ENCODE results near the gene FAF1. TPM values are rescaled to one million over a fixed set of nuclear protein-coding genes. Genes with fewer than 3 reads are reported as not detected.
"Not testable (repeated sequence)": the region's sequence is repeated elsewhere in the genome, so short reads cannot be mapped to it uniquely, and the experiment has no call there.

FAF1 gene
- total RNA-seq, 4 donors from 2014 or later, result 72.0 to 107 (median 92.0) TPM

DNA sequence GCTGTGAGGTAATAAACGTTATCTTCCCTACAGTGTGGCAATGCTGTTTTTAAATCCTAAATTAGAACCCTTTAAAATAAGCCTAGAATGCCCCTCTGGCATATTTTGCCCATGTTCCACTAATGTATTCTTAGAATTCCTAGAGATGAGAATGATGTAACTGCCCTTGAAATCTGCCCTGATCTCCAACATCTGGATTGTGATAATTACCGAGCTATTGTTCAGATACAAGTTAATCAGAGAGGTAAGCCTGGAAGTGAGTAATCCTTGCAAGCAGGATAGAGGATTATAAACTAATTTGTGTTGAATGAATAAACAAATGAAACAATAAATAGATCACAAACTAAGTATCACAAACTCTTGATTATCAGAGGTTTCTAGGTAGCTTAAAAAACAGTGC is 429.0 kb downstream of the FAF1 start:
- no peak overlapping the region for H3K4me3 ChIP-seq
- no peak overlapping the region for H3K27ac ChIP-seq
- peaks cover 3 to 5% of the 10 kb centered on the region in 2 donors for H3K36me3 ChIP-seq
- ATAC-seq, result no peak
- H3K27me3 ChIP-seq, result no peaks in the 10 kb centered on the region
- no peaks in the 10 kb centered on the region for H3K9me3 ChIP-seq
- intact Hi-C loops (cut with DNase I; ENCODE audit: low total_unique reads) (no loop called here), in situ Hi-C loops (cut with MboI; ENCODE audit: low sequenced_read_pairs in 4 of 4) (no loop called here)
- no peaks in the 10 kb centered on the region for H3K4me1 ChIP-seq
- TF ChIP-seq POLR2A (IDR thresholded peaks at IDR 0.05), result no peak
- DNase-seq, result no peak

GRCh38 chr1:50529510-50529909 is 430.6 kb downstream of the FAF1 start:
- no peak overlapping the region for H3K4me3 ChIP-seq
- intact Hi-C loops (cut with DNase I; ENCODE audit: low total_unique reads) (no loop called here), in situ Hi-C loops (cut with MboI; ENCODE audit: low sequenced_read_pairs in 4 of 4) (no loop called here)
- peaks cover 0 to 16% of the 10 kb centered on the region in 2 donors for H3K36me3 ChIP-seq
- H3K9me3 ChIP-seq, result no peaks in the 10 kb centered on the region
- DNase-seq, result no peak
- no peak overlapping the region for H3K27ac ChIP-seq
- H3K27me3 ChIP-seq, result no peaks in the 10 kb centered on the region
- no peak for TF ChIP-seq POLR2A (IDR thresholded peaks at IDR 0.05)
- TF ChIP-seq, protein P1, sequence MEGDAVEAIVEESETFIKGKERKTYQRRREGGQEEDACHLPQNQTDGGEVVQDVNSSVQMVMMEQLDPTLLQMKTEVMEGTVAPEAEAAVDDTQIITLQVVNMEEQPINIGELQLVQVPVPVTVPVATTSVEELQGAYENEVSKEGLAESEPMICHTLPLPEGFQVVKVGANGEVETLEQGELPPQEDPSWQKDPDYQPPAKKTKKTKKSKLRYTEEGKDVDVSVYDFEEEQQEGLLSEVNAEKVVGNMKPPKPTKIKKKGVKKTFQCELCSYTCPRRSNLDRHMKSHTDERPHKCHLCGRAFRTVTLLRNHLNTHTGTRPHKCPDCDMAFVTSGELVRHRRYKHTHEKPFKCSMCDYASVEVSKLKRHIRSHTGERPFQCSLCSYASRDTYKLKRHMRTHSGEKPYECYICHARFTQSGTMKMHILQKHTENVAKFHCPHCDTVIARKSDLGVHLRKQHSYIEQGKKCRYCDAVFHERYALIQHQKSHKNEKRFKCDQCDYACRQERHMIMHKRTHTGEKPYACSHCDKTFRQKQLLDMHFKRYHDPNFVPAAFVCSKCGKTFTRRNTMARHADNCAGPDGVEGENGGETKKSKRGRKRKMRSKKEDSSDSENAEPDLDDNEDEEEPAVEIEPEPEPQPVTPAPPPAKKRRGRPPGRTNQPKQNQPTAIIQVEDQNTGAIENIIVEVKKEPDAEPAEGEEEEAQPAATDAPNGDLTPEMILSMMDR (IDR thresholded peaks at IDR 0.05 in 4 of 5, conservative IDR thresholded peaks at IDR 0.05 in 1 of 5), result no peak
- H3K4me1 ChIP-seq, result no peaks in the 10 kb centered on the region
- no peak for ATAC-seq

DNA sequence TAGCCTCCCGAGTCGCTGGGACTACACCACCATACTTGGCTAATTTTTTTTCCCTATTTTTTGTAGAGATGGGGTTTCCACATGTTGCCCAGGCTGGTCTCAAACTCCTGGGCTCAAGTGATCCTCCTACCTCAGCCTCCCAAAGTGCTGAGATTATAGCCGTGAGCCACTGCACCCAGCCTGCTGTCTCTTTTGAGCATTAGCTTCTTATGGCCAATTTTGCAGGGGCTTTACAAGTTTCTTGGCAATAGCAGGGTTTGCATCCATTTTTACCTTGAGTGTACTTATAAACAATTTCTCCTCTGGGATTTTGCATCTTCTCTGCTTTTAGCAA is 432.1 kb downstream of the FAF1 start:
- ATAC-seq; H3K4me1 ChIP-seq; H3K27ac ChIP-seq; DNase-seq; H3K9me3 ChIP-seq; H3K4me3 ChIP-seq; intact Hi-C loops (cut with DNase I; ENCODE audit: low total_unique reads); H3K27me3 ChIP-seq; in situ Hi-C loops (cut with MboI; ENCODE audit: low sequenced_read_pairs in 4 of 4): not testable (repeated sequence)
- peaks cover 0 to 17% of the 10 kb centered on the region in 2 donors for H3K36me3 ChIP-seq

DNA sequence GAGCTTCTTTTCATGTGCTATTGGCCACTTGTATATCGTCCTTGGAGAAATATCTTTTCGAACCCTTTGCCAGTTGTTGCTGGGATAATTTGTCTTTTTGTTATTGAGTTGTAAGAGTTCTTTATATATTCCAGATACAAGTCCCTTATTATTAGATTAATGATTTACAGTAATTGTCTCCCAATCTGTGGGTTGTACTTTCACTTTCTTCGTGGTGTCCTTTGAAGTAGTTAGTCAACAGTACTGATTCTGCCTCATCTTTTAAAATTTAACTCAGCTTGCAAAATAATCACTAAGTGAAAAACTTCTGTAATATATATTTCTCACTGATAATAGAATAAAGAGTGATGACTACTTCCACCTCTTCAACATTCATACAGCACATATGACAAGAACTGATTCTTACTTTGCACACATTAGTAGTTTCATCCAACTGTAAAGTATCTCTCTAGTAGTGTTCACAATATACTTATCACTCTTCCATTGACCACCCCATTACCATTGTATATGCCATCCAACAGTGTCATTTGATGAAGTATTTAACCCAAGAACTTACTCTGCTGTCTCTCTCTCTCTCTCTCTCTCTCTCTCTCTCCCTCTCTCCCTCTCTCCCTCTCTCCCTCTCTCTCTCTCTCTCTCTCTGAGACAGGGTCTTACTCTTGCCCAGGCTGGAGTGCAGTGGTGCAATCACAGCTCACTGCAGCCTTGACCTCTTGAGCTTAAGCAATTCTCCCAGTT is 432.6 kb downstream of the FAF1 start:
- Histone ChIP-seq H3K27ac (no peak overlapping the region), H3K9me3 (no peaks in the 10 kb centered on the region), H3K36me3 (peaks cover 0 to 17% of the 10 kb centered on the region in 2 donors), H3K4me1 (no peaks in the 10 kb centered on the region), H3K4me3 (no peak overlapping the region), H3K27me3 (no peaks in the 10 kb centered on the region)
- TF ChIP-seq POLR2A (IDR thresholded peaks at IDR 0.05), result no peak
- TF ChIP-seq, protein P1 (IDR thresholded peaks at IDR 0.05 in 4 of 5, conservative IDR thresholded peaks at IDR 0.05 in 1 of 5), result no peak
- DNase-seq (no peak), ATAC-seq (no peak)
- in situ Hi-C loops (cut with MboI; ENCODE audit: low sequenced_read_pairs in 4 of 4), result no loop called here
- intact Hi-C loops (cut with DNase I; ENCODE audit: low total_unique reads), result no loop called here

GRCh38 chr1:50526431-50526830 is 433.6 kb downstream of the FAF1 start:
- Histone ChIP-seq H3K27ac (no peak overlapping the region), H3K9me3 (no peaks in the 10 kb centered on the region), H3K27me3 (no peaks in the 10 kb centered on the region), H3K4me3 (no peak overlapping the region), H3K4me1 (no peaks in the 10 kb centered on the region), H3K36me3 (peaks cover 0 to 17% of the 10 kb centered on the region in 2 donors)
- ATAC-seq (no peak), DNase-seq (no peak)
- TF ChIP-seq, protein P1 (IDR thresholded peaks at IDR 0.05 in 4 of 5, conservative IDR thresholded peaks at IDR 0.05 in 1 of 5), result no peak
- TF ChIP-seq POLR2A (IDR thresholded peaks at IDR 0.05), result no peak
- intact Hi-C loops (cut with DNase I; ENCODE audit: low total_unique reads) (no loop called here), in situ Hi-C loops (cut with MboI; ENCODE audit: low sequenced_read_pairs in 4 of 4) (no loop called here)

DNA sequence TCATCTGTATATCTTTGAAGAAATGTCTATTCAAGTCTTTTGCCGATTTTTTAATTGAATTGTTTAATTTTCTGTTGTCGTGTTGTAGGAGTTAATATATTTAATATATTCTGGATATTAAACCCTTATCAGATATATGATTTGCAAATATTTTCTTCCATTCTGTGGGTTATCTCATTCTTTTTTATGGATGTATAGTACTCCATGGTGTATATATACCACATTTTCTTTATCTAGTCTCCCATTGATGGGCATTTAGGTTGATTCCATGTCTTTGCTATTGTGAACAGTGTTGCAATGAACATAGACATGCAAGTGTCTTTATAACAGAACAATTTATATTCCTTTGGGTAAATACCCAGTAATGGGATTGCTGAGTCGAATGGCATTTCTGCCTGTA is 436.5 kb downstream of the FAF1 start:
- TF ChIP-seq, protein P1 (IDR thresholded peaks at IDR 0.05 in 4 of 5, conservative IDR thresholded peaks at IDR 0.05 in 1 of 5), result no peak
- no peak for TF ChIP-seq POLR2A (IDR thresholded peaks at IDR 0.05)
- Histone ChIP-seq H3K27me3 (no peaks in the 10 kb centered on the region), H3K36me3 (peaks cover 0 to 12% of the 10 kb centered on the region in 2 donors), H3K27ac (no peak overlapping the region), H3K4me3 (no peak overlapping the region), H3K4me1 (no peaks in the 10 kb centered on the region), H3K9me3 (no peaks in the 10 kb centered on the region)
- in situ Hi-C loops (cut with MboI; ENCODE audit: low sequenced_read_pairs in 4 of 4) (no loop called here), intact Hi-C loops (cut with DNase I; ENCODE audit: low total_unique reads) (no loop called here)
- ATAC-seq (no peak), DNase-seq (no peak)
